Measurements from ENCODE around the gene ZFR. TPM values are rescaled to one million over a fixed set of nuclear protein-coding genes. Genes with fewer than 3 reads are reported as not detected.

ZFR gene
- total RNA-seq, 2 experiments from 2014 or later, result 58.8 to 61.0 TPM

DNA sequence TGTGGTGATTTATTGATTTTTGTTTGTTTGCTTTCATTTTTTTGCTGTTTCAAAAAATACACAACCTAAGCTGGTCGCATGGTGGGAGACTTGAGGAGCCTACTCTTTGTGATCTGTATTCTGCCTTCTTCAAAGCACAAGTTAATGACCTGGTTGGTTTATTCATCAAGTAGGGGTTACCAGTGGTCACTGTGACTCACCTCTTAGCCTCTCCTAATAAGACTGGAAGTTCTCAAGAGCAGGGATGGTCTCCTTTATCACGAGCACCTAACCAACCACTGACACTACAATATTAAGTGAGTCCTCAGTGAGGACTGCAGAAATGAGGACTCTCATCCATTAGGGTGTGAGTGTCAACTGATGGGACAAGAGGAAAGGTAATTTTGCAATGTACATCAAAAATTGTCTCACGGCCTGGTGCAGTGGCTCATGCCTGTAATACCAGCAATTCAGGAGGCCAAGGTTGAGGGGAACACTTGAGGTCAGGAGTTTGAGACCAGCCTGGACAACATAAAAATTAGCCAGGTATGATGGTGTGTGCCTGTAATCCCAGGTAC, 118.2 kb downstream of the ZFR start:
- intact Hi-C loops (cut with DNase I, micrococcal nuclease), result loop anchor here in 1 of 2 experiments (5.0 kb wide), 1 partner anchor 49 kb away; no protein-coding TSS in a partner anchor

DNA sequence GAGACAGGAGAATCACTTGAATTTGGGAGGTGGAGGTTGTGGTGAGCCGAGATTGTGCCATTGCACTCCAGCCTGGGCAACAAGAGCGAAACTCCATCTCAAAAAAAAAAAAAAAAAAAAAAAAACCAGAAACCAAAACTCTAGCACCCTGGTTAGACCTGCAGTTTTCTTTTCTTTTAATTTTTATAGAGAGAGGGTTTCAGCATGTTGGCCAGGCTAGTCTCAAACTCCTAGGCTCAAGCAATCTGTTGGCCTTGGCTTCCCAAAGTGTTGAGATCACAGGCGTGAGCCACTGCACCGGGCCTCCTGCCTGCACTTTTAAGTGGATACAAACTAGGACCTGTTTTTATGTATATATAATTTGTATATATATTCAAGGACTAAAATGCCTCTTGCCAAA, 118.9 kb downstream of the ZFR start:
- H3K27ac Mint-ChIP-seq, result no peak overlapping the region
- no peaks in the 10 kb centered on the region for H3K36me3 Mint-ChIP-seq (ENCODE audit: low read depth)
- TF ChIP-seq, protein P1, sequence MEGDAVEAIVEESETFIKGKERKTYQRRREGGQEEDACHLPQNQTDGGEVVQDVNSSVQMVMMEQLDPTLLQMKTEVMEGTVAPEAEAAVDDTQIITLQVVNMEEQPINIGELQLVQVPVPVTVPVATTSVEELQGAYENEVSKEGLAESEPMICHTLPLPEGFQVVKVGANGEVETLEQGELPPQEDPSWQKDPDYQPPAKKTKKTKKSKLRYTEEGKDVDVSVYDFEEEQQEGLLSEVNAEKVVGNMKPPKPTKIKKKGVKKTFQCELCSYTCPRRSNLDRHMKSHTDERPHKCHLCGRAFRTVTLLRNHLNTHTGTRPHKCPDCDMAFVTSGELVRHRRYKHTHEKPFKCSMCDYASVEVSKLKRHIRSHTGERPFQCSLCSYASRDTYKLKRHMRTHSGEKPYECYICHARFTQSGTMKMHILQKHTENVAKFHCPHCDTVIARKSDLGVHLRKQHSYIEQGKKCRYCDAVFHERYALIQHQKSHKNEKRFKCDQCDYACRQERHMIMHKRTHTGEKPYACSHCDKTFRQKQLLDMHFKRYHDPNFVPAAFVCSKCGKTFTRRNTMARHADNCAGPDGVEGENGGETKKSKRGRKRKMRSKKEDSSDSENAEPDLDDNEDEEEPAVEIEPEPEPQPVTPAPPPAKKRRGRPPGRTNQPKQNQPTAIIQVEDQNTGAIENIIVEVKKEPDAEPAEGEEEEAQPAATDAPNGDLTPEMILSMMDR (IDR thresholded peaks at IDR 0.05), result no peak
- intact Hi-C loops (cut with DNase I, micrococcal nuclease), result loop anchor here in 1 of 2 experiments (5.0 kb wide), 1 partner anchor 48 kb away; no protein-coding TSS in a partner anchor
- Histone ChIP-seq H3K27ac (ENCODE audit: low read depth in 1 of 2, low read length in 2 of 2) (no peak overlapping the region), H3K27me3 (ENCODE audit: control insufficient read depth in 1 of 2, insufficient read depth in 2 of 2, low read length in 2 of 2) (no peaks in the 10 kb centered on the region), H3K4me3 (ENCODE audit: low read length) (no peak overlapping the region), H3K36me3 (ENCODE audit: insufficient read depth, low read length) (no peaks in the 10 kb centered on the region), H3K9me3 (ENCODE audit: control insufficient read depth in 1 of 2, insufficient read depth in 1 of 2, low read length in 2 of 2) (peaks cover 10 to 29% of the 10 kb centered on the region in 2 experiments), H3K4me1 (ENCODE audit: insufficient read depth, low read length) (peaks cover 4% of the 10 kb centered on the region)
- ATAC-seq (ENCODE audit: poor library complexity) (no peak), DNase-seq (no peak)
- POLR2A ChIA-PET, result no interaction called here
- H3K27me3 Mint-ChIP-seq, result no peaks in the 10 kb centered on the region
- H3K9me3 Mint-ChIP-seq, result peaks cover 4% of the 10 kb centered on the region
- no peaks in the 10 kb centered on the region for H3K4me1 Mint-ChIP-seq (ENCODE audit: low read depth)
- CTCF ChIA-PET, result interaction anchor here (0.7 kb wide), 1 partner anchor 20 kb away, joined by 4 read pairs; no protein-coding TSS in a partner anchor
- H3K4me3 Mint-ChIP-seq, result no peak overlapping the region

More for the DNA sequence above, 118.2 kb downstream of the ZFR start:
- ATAC-seq (ENCODE audit: poor library complexity) (no peak), DNase-seq (no peak)
- Histone ChIP-seq H3K9me3 (ENCODE audit: control insufficient read depth in 1 of 2, insufficient read depth in 1 of 2, low read length in 2 of 2) (peaks cover 9 to 22% of the 10 kb centered on the region in 2 experiments), H3K27ac (ENCODE audit: low read depth in 1 of 2, low read length in 2 of 2) (no peak overlapping the region), H3K27me3 (ENCODE audit: control insufficient read depth in 1 of 2, insufficient read depth in 2 of 2, low read length in 2 of 2) (no peaks in the 10 kb centered on the region), H3K4me3 (ENCODE audit: low read length) (no peak overlapping the region), H3K36me3 (ENCODE audit: insufficient read depth, low read length) (no peaks in the 10 kb centered on the region), H3K4me1 (ENCODE audit: insufficient read depth, low read length) (peaks cover 4% of the 10 kb centered on the region)
- no peaks in the 10 kb centered on the region for H3K36me3 Mint-ChIP-seq (ENCODE audit: low read depth)
- POLR2A ChIA-PET, result no interaction called here
- TF ChIP-seq, protein P1 (IDR thresholded peaks at IDR 0.05), result no peak
- no peaks in the 10 kb centered on the region for H3K4me1 Mint-ChIP-seq (ENCODE audit: low read depth)
- no peaks in the 10 kb centered on the region for H3K27me3 Mint-ChIP-seq
- no peak overlapping the region for H3K27ac Mint-ChIP-seq
- CTCF ChIA-PET, result interaction anchor here (0.7 kb wide), 1 partner anchor 21 kb away, joined by 4 read pairs; no protein-coding TSS in a partner anchor
- H3K4me3 Mint-ChIP-seq, result no peak overlapping the region
- H3K9me3 Mint-ChIP-seq, result peaks cover 4% of the 10 kb centered on the region

DNA sequence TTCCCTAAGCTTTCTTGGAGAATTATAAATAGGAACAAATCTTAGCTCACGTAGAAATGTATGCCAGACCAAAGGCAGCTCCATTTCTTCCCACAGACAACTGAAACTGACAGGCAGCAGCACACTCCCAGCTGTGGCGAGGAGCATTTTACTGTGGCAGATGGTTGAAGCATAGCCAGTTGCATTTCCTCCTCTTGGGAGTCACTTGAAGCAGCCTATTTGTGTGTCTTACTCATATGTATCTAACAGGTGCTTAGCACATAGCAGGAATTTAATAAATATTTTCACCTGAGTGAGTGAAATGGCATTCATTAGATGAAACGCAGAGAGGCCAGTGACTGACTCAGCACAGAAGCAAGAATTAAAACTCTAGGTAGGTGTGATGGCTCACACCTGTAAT, 119.5 kb downstream of the ZFR start:
- peaks cover 4% of the 10 kb centered on the region for H3K4me1 ChIP-seq (ENCODE audit: insufficient read depth, low read length)
- Mint-ChIP-seq H3K27me3 (no peaks in the 10 kb centered on the region), H3K4me3 (no peak overlapping the region), H3K36me3 (ENCODE audit: low read depth) (no peaks in the 10 kb centered on the region), H3K27ac (no peak overlapping the region), H3K4me1 (ENCODE audit: low read depth) (no peaks in the 10 kb centered on the region), H3K9me3 (peaks cover 4% of the 10 kb centered on the region)
- TF ChIP-seq, protein P1 (IDR thresholded peaks at IDR 0.05), result no peak
- DNase-seq, result no peak
- ATAC-seq (ENCODE audit: poor library complexity), result no peak
- H3K27ac ChIP-seq (ENCODE audit: low read depth in 1 of 2, low read length in 2 of 2), result no peak overlapping the region
- no peaks in the 10 kb centered on the region for H3K27me3 ChIP-seq (ENCODE audit: control insufficient read depth in 1 of 2, insufficient read depth in 2 of 2, low read length in 2 of 2)
- intact Hi-C loops (cut with DNase I, micrococcal nuclease), result loop anchor here in 1 of 2 experiments (5.0 kb wide), 1 partner anchor 48 kb away; no protein-coding TSS in a partner anchor
- POLR2A ChIA-PET, result no interaction called here
- no peaks in the 10 kb centered on the region for H3K36me3 ChIP-seq (ENCODE audit: insufficient read depth, low read length)
- H3K9me3 ChIP-seq (ENCODE audit: control insufficient read depth in 1 of 2, insufficient read depth in 1 of 2, low read length in 2 of 2), result peaks cover 10 to 34% of the 10 kb centered on the region in 2 experiments
- CTCF ChIA-PET, result no interaction called here
- H3K4me3 ChIP-seq (ENCODE audit: low read length), result no peak overlapping the region

All from CD4-positive, alpha-beta T cell (primary cell).